K562 (cell line): ENCODE measurements around the gene SPATA25. TPM values are rescaled to one million over a fixed set of nuclear protein-coding genes. Genes with fewer than 3 reads are reported as not detected.

Experiments used
- ATF7 ChIP-seq: fragments of 450-650 bp; IDR thresholded peaks from 2 replicates; pipeline ENCODE4 v1.7.1; 2014; ENCODE audit warnings: mild to moderate bottlenecking, moderate library complexity
- BMI1 ChIP-seq: fragments of 150-350 bp; IDR thresholded peaks from 2 replicates; pipeline ENCODE4 v1.6.1; 2014; ENCODE audit warnings: low read length
- CCNT2 ChIP-seq: IDR thresholded peaks from 2 replicates; pipeline ENCODE4 v1.6.1; 2011; ENCODE audit warnings: borderline replicate concordance, low read depth, mild to moderate bottlenecking, moderate library complexity, mixed read lengths, low read length; ENCODE audit not compliant: insufficient read length; ENCODE audit errors: extremely low read depth
- CHAMP1 ChIP-seq: fragments of 450-650 bp; IDR thresholded peaks from 2 replicates; pipeline ENCODE4 v1.6.1; 2016; ENCODE audit warnings: mild to moderate bottlenecking
- CREM ChIP-seq: IDR thresholded peaks from 2 replicates; pipeline ENCODE4 v1.6.1; 2014; ENCODE audit warnings: antibody characterized with exemption, low read depth
- ELF1 ChIP-seq: fragments of 200-800 bp; sonication (Bioruptor generic); IDR thresholded peaks from 2 replicates; pipeline ENCODE4 v1.6.1; 2016; ENCODE audit warnings: missing genetic modification characterization, missing compliant biosample characterization
- HMGXB4 ChIP-seq: sonication (generic); formaldehyde crosslinking; IDR thresholded peaks from 2 replicates; pipeline ENCODE4 v1.8.1; 2023; ENCODE audit warnings: mild to moderate bottlenecking, missing genetic modification reagents
- HNRNPUL1 ChIP-seq: fragments of 200-400 bp; formaldehyde crosslinking; IDR thresholded peaks from 2 replicates; pipeline ENCODE4 v1.6.1; 2017; ENCODE audit warnings: low read length
- ILK ChIP-seq: fragments of 450-650 bp; IDR thresholded peaks from 2 replicates; pipeline ENCODE4 v1.6.1; 2016; ENCODE audit warnings: missing genetic modification characterization, low read depth, mild to moderate bottlenecking, missing compliant biosample characterization, moderate library complexity, borderline replicate concordance
- KLF1 ChIP-seq: fragments of 450-650 bp; IDR thresholded peaks from 2 replicates; pipeline ENCODE4 v1.6.1; 2016; ENCODE audit warnings: missing genetic modification characterization, missing compliant biosample characterization
- PML ChIP-seq: IDR thresholded peaks from 2 replicates; pipeline ENCODE4 v1.6.1; 2012; ENCODE audit warnings: low read length, inconsistent platforms
- PRPF4 ChIP-seq: fragments of 200-400 bp; formaldehyde crosslinking; IDR thresholded peaks from one replicate; pipeline ENCODE4 v1.6.1; 2017; ENCODE audit warnings: low read length, low read depth, mild to moderate bottlenecking; ENCODE audit not compliant: insufficient read depth, poor library complexity, severe bottlenecking
- RBM39 ChIP-seq: fragments of 200-400 bp; formaldehyde crosslinking; optimal IDR thresholded peaks from 2 replicates; pipeline ENCODE3; 2018; ENCODE audit warnings: low read depth, low read length
- SOX6 ChIP-seq: fragments of 450-650 bp; IDR thresholded peaks from 2 replicates; pipeline ENCODE4 v1.6.1; 2014; ENCODE audit warnings: mild to moderate bottlenecking
- SRF ChIP-seq, 2 experiments: fragments of 250-450, 450-650 bp in 1 of 2; sonication (Bioruptor Pico) in 1 of 2; sonication (generic) in 1 of 2; formaldehyde crosslinking; IDR thresholded peaks; 2 replicates each; pipeline versions ENCODE4 v1.5.0 to v1.5.1; 2020 to 2022; ENCODE audit warnings: mild to moderate bottlenecking in 1 of 2, missing genetic modification reagents in 1 of 2
- STAT5B ChIP-seq: fragments of 250-450 bp; sonication (Bioruptor Pico); IDR thresholded peaks from 2 replicates; pipeline ENCODE4 v1.8.0; 2021; ENCODE audit warnings: mild to moderate bottlenecking, inconsistent platforms
- UBTF ChIP-seq, 2 experiments: IDR thresholded peaks; 2 replicates each; pipeline ENCODE4 v1.6.1; 2012; ENCODE audit warnings: improper control_type of control experiment in 2 of 2, low read depth in 2 of 2, low read length in 2 of 2, borderline replicate concordance in 1 of 2
- polyA plus RNA-seq, 8 experiments: library from polyadenylated mRNA; depleted of rRNA in 4 of 8; stranded (reverse) in 5 of 8; unstranded in 3 of 8; fragments of >200 nt; fragmentation: Nextera tagmentation in 2 of 8; fragmentation: Illumina TruSeq in 1 of 8; extraction: Ambion mirVana in 2 of 8; extraction: Trizol in 1 of 8; gene quantifications; 2 replicates each; pipeline versions ENCODE4 v1.2.1 to v1.2.3, GENCODE V29; 2011 to 2014; ENCODE audit warnings: inconsistent platforms in 1 of 8, missing spikeins in 1 of 8
- total RNA-seq, 7 experiments: library from RNA; depleted of rRNA in 6 of 7; stranded (reverse); fragments of >200 nt in 6 of 7; fragmentation: Illumina TruSeq in 2 of 7; extraction: Trizol in 2 of 7; gene quantifications; 2 replicates each; pipeline versions ENCODE4 v1.2.1 to v1.2.3, GENCODE V29; 2011 to 2021; ENCODE audit warnings: low replicate concordance in 1 of 7
- TF ChIP-seq, protein P1 (sequence below): sonication (generic); IDR thresholded peaks from 2 replicates; pipeline ENCODE4 v1.6.1; 2016
- TF ChIP-seq, protein P2 (sequence below): sonication (generic); formaldehyde crosslinking; IDR thresholded peaks from 2 replicates; pipeline ENCODE4 v1.5.0; 2020; ENCODE audit warnings: missing genetic modification reagents

The SPATA25 gene
- total and polyA plus RNA-seq, 9 of the 15 experiments (the other 6 are each of a cell fraction or from before 2014, with no cell fraction given) = 0.21 to 0.95 (median 0.53) TPM; not detected in 3

- TF ChIP-seq HMGXB4 (CRISPR knock-in tag) = no peak
- TF ChIP-seq SRF (CRISPR knock-in tag; IDR thresholded peaks at IDR 0.05) = peak in 1 of 2 experiments; percentile 56; a peak in 1 of 4 replicates
- peak; percentile 85 for TF ChIP-seq PML
- TF ChIP-seq ATF7 = peak; percentile 63; the same call in 1 of the 2 replicates
- TF ChIP-seq CCNT2 = no peak
- 0 out of 2 replicates have a peak, but pooled peaks have one; percentile 40 for TF ChIP-seq SOX6
- TF ChIP-seq BMI1 = peak; percentile 92
- peak; percentile 86 for TF ChIP-seq CREM
- no peak for TF ChIP-seq KLF1
- TF ChIP-seq PRPF4 = no peak
- TF ChIP-seq, protein P1, sequence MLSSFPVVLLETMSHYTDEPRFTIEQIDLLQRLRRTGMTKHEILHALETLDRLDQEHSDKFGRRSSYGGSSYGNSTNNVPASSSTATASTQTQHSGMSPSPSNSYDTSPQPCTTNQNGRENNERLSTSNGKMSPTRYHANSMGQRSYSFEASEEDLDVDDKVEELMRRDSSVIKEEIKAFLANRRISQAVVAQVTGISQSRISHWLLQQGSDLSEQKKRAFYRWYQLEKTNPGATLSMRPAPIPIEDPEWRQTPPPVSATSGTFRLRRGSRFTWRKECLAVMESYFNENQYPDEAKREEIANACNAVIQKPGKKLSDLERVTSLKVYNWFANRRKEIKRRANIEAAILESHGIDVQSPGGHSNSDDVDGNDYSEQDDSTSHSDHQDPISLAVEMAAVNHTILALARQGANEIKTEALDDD = no peak
- TF ChIP-seq HNRNPUL1 = no peak
- TF ChIP-seq, protein P2, sequence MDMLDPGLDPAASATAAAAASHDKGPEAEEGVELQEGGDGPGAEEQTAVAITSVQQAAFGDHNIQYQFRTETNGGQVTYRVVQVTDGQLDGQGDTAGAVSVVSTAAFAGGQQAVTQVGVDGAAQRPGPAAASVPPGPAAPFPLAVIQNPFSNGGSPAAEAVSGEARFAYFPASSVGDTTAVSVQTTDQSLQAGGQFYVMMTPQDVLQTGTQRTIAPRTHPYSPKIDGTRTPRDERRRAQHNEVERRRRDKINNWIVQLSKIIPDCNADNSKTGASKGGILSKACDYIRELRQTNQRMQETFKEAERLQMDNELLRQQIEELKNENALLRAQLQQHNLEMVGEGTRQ (CRISPR knock-in tag) = no peak
- no peak for TF ChIP-seq CHAMP1
- TF ChIP-seq UBTF (IDR thresholded peaks at IDR 0.05; ENCODE audit: borderline replicate concordance in 1 of 2, low read depth in 2 of 2, low read length in 2 of 2) = 0 out of 4 replicates have a peak, but pooled peaks of 1 of the 2 experiments have one; percentile 41
- no peak for TF ChIP-seq ELF1 (tag)
- no peak for TF ChIP-seq ILK (tag)
- TF ChIP-seq RBM39 = no peak
- TF ChIP-seq STAT5B (CRISPR knock-in tag) = no peak
These were observed 6.2 kb downstream of the SPATA25 start, which contains the start of gene ZSWIM1 (continued) for GRCh38 chr20:45880988-45881788.
